ENCODE data around the gene INA.
A peak's percentile ranks its signal among the peaks of the same experiment; 100 is the strongest.

INA gene

GRCh38 chr10:103280031-103280430, 3.1 kb downstream of the INA start:
- Histone ChIP-seq H3K79me2 (ENCODE audit: low read length) (no peaks in the 10 kb centered on the region), H3K9ac (ENCODE audit: low read length) (no peak overlapping the region)

GRCh38 chr10:103280506-103280905, 3.6 kb downstream of the INA start:
- H3K4me2 ChIP-seq (ENCODE audit: low read length), result no peak overlapping the region
- no peaks in the 10 kb centered on the region for H3K36me3 ChIP-seq (replicated peaks; ENCODE audit: low read depth, low read length)
- H3K27ac ChIP-seq (ENCODE audit: low read length), result no peak overlapping the region
- H3K4me3 ChIP-seq (ENCODE audit: low read length), result no peak overlapping the region
- H4K20me1 ChIP-seq (ENCODE audit: insufficient read depth, low read length), result no peaks in the 10 kb centered on the region
- H2AFZ ChIP-seq (ENCODE audit: low read depth, low read length), result no peak overlapping the region
- no peaks in the 10 kb centered on the region; the same call in 1 of the 2 replicates for H3K27me3 ChIP-seq (ENCODE audit: low read depth, low read length)
- no peak overlapping the region for H3K9ac ChIP-seq (ENCODE audit: low read length)
- no peaks in the 10 kb centered on the region for H3K9me3 ChIP-seq (ENCODE audit: insufficient read depth, low read length)
- H3K79me2 ChIP-seq (ENCODE audit: low read length), result no peaks in the 10 kb centered on the region
- H3K4me1 ChIP-seq (ENCODE audit: low read length), result no peaks in the 10 kb centered on the region
- TF ChIP-seq CTCF (IDR thresholded peaks at IDR 0.05; ENCODE audit: low read depth, low read length) (no peak), EZH2phosphoT487 (IDR thresholded peaks at IDR 0.05; ENCODE audit: low read depth) (no peak)

More at GRCh38 chr10:103280031-103280430, 3.1 kb downstream of the INA start:
- no peaks in the 10 kb centered on the region for H3K36me3 ChIP-seq (replicated peaks; ENCODE audit: low read depth, low read length)
- no peaks in the 10 kb centered on the region for H3K4me1 ChIP-seq (ENCODE audit: low read length)
- no peak overlapping the region for H2AFZ ChIP-seq (ENCODE audit: low read depth, low read length)
- no peaks in the 10 kb centered on the region for H3K9me3 ChIP-seq (ENCODE audit: insufficient read depth, low read length)
- H3K27ac ChIP-seq (ENCODE audit: low read length), result no peak overlapping the region
- H3K4me2 ChIP-seq (ENCODE audit: low read length), result no peak overlapping the region
- TF ChIP-seq CTCF (IDR thresholded peaks at IDR 0.05; ENCODE audit: low read depth, low read length) (no peak), EZH2phosphoT487 (IDR thresholded peaks at IDR 0.05; ENCODE audit: low read depth) (no peak)
- H3K27me3 ChIP-seq (ENCODE audit: low read depth, low read length), result no peaks in the 10 kb centered on the region; the same call in 1 of the 2 replicates
- H3K4me3 ChIP-seq (ENCODE audit: low read length), result no peak overlapping the region
- H4K20me1 ChIP-seq (ENCODE audit: insufficient read depth, low read length), result no peaks in the 10 kb centered on the region

GRCh38 chr10:103281753-103282152, 4.8 kb downstream of the INA start:
- H3K79me2 ChIP-seq (ENCODE audit: low read length), result no peaks in the 10 kb centered on the region
- H3K27me3 ChIP-seq (ENCODE audit: low read depth, low read length), result no peaks in the 10 kb centered on the region; the same call in 1 of the 2 replicates
- H3K27ac ChIP-seq (ENCODE audit: low read length), result no peak overlapping the region
- H3K9me3 ChIP-seq (ENCODE audit: insufficient read depth, low read length), result no peaks in the 10 kb centered on the region
- H3K36me3 ChIP-seq (replicated peaks; ENCODE audit: low read depth, low read length), result no peaks in the 10 kb centered on the region
- H3K9ac ChIP-seq (ENCODE audit: low read length), result no peak overlapping the region
- peak overlapping the region; percentile 46 for H3K4me2 ChIP-seq (ENCODE audit: low read length)
- H3K4me1 ChIP-seq (ENCODE audit: low read length), result no peaks in the 10 kb centered on the region
- H2AFZ ChIP-seq (ENCODE audit: low read depth, low read length), result peak overlapping the region; percentile 74
- H4K20me1 ChIP-seq (ENCODE audit: insufficient read depth, low read length), result no peaks in the 10 kb centered on the region
- TF ChIP-seq CTCF (IDR thresholded peaks at IDR 0.05; ENCODE audit: low read depth, low read length) (no peak), EZH2phosphoT487 (IDR thresholded peaks at IDR 0.05; ENCODE audit: low read depth) (no peak)
- H3K4me3 ChIP-seq (ENCODE audit: low read length), result peak overlapping the region; percentile 60

GRCh38 chr10:103282961-103283360, 6.0 kb downstream of the INA start:
- H3K36me3 ChIP-seq (replicated peaks; ENCODE audit: low read depth, low read length), result no peaks in the 10 kb centered on the region
- no peak overlapping the region for H3K27ac ChIP-seq (ENCODE audit: low read length)
- H3K9ac ChIP-seq (ENCODE audit: low read length), result no peak overlapping the region
- H3K27me3 ChIP-seq (ENCODE audit: low read depth, low read length), result peaks cover under 1% of the 10 kb centered on the region; the same call in 1 of the 2 replicates
- no peaks in the 10 kb centered on the region for H3K4me1 ChIP-seq (ENCODE audit: low read length)
- TF ChIP-seq CTCF (IDR thresholded peaks at IDR 0.05; ENCODE audit: low read depth, low read length), result no peak
- no peak for TF ChIP-seq EZH2phosphoT487 (IDR thresholded peaks at IDR 0.05; ENCODE audit: low read depth)
- no peak overlapping the region for H3K4me2 ChIP-seq (ENCODE audit: low read length)
- H3K79me2 ChIP-seq (ENCODE audit: low read length), result no peaks in the 10 kb centered on the region
- no peaks in the 10 kb centered on the region for H3K9me3 ChIP-seq (ENCODE audit: insufficient read depth, low read length)
- H3K4me3 ChIP-seq (ENCODE audit: low read length), result no peak overlapping the region
- H2AFZ ChIP-seq (ENCODE audit: low read depth, low read length), result no peak overlapping the region
- H4K20me1 ChIP-seq (ENCODE audit: insufficient read depth, low read length), result no peaks in the 10 kb centered on the region
